Astrocyte of the spinal cord (primary cell): Measurements from ENCODE around the gene SRRM5.

Source experiments
- DNase-seq: peaks from one replicate; pipeline ENCODE4 v3.0.0; 2011; ENCODE audit warnings: low read depth, low spot score
- H3K4me3 ChIP-seq: 2 replicates; pipeline ENCODE4 v1.5.1; 2011; ENCODE audit warnings: low read depth, mild to moderate bottlenecking, low read length, moderate library complexity
- in situ Hi-C: cut with HindIII; loops from 2 replicates; pipeline ENCODE4 v1.10.0; 2017; ENCODE audit warnings: low sequenced_read_pairs
- TF ChIP-seq, protein P1 (sequence below): IDR thresholded peaks from 2 replicates; pipeline ENCODE4 v1.5.1; 2012; ENCODE audit warnings: low read depth, mild to moderate bottlenecking, low read length, inconsistent platforms

The SRRM5 gene, protein sequence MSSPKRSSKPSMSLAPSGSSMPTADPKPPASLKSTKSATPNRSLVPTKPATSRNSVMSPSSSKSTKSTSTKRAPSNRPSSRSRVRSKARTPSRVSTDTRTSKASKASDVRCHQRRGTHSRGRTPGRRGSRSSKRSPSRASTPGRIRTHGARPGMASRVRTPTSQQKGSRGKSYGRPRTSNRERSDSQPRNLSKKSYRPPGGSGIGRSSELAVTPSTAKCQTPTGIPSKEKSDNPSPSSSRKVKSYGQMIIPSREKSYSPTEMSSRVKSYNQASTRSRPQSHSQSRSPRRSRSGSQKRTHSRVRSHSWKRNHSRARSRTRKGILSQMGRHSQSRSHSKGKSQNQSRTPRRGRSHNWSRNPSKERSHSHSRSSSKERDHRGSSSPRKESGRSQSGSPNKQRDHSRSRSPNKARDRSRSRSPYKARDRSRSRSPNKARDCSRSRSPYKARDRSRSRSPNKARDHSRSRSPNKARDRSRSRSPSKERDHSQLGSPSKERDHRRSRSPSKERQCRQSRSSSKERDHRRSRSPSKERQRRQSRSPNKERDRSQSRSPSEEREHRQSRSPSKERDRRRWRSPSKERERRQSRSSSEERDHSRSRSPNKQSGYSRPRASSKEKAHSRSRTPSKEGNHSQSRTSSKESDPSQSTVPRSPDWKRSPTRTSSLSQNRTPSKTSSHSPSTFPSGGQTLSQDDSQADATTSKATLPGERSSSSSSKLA

DNA sequence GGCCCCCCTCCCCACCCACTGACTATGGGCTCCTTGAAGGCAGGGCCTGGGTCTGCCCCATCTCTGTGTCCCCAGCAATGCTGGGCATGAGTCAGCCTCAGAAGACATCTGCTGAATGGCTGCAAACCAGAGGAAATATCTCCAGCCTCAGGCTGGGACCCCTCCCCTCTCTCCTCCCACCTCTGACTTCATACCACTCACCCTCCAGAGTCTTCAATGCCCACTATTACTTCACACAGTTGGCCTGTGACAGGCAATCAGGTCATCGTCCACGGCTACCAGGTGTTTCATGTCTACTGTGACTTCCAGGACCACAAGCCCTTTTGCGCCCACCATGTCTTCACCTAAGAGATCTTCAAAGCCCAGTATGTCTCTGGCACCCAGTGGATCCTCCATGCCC is at the start of gene SRRM5:
TSS of gene SRRM5 (plus strand) at position 301 of the 400 bp plus-strand sequence. CDS start at position 335, 34 bp downstream.
- DNase-seq, result no peak
- in situ Hi-C loops, result no loop called here
- TF ChIP-seq, protein P1, sequence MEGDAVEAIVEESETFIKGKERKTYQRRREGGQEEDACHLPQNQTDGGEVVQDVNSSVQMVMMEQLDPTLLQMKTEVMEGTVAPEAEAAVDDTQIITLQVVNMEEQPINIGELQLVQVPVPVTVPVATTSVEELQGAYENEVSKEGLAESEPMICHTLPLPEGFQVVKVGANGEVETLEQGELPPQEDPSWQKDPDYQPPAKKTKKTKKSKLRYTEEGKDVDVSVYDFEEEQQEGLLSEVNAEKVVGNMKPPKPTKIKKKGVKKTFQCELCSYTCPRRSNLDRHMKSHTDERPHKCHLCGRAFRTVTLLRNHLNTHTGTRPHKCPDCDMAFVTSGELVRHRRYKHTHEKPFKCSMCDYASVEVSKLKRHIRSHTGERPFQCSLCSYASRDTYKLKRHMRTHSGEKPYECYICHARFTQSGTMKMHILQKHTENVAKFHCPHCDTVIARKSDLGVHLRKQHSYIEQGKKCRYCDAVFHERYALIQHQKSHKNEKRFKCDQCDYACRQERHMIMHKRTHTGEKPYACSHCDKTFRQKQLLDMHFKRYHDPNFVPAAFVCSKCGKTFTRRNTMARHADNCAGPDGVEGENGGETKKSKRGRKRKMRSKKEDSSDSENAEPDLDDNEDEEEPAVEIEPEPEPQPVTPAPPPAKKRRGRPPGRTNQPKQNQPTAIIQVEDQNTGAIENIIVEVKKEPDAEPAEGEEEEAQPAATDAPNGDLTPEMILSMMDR, result no peak
- no peak within 1 kb of the TSS for H3K4me3 ChIP-seq

DNA sequence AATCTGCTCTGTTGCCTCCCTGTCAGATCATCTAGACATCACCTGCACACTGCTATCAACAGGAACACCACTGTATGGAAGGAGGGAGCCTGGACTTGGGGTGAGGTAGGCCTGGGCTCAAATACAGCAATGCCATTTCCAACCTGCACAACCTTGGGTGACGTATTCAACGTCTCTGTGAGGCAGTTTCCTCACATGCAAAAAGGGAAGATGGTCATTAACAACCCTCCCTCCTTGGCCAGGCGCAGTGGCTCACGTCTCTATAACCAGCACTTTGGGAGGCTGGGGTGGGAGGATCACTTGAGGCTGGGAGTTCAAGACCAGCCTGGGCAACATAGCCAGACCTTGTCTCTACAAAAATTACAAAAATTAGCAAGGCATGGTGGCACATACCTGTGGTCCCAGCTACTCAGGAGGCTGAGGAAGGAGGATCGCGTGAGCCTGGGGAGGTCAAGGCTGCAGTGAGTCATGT is 49.6 kb upstream of the SRRM5 start:
- DNase-seq, result no peak
- in situ Hi-C loops, result no loop called here
- H3K4me3 ChIP-seq, result no peak overlapping the region
- TF ChIP-seq, protein P1, result no peak

DNA sequence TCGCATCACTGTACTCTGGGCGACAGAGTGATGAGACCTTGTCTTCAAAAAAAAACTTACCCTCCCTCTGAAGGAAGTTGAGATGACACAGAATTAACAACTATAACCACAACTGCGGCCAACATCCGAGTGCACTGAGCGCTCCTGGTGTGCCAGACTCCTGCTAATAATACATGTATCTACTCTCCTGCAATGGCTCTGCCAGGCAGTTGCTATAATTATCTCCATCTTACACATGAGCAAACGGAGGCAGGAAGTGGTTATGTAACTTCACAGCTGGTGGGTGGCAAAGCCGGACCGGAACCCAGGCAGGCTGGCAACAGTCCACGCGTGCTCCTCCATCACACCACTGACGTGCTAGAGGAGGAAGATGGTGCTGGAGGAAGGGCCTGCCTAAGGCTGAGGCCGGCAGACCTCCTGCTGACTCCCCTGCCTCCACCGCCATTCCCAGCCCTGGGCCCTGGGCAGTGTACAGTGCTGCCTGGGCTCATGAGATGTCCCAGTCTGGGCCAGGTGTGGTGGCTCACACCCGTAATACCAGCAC is 49.1 kb upstream of the SRRM5 start:
- TF ChIP-seq, protein P1, result no peak
- in situ Hi-C loops, result no loop called here
- peak; percentile 91 for DNase-seq
- no peak overlapping the region for H3K4me3 ChIP-seq

DNA sequence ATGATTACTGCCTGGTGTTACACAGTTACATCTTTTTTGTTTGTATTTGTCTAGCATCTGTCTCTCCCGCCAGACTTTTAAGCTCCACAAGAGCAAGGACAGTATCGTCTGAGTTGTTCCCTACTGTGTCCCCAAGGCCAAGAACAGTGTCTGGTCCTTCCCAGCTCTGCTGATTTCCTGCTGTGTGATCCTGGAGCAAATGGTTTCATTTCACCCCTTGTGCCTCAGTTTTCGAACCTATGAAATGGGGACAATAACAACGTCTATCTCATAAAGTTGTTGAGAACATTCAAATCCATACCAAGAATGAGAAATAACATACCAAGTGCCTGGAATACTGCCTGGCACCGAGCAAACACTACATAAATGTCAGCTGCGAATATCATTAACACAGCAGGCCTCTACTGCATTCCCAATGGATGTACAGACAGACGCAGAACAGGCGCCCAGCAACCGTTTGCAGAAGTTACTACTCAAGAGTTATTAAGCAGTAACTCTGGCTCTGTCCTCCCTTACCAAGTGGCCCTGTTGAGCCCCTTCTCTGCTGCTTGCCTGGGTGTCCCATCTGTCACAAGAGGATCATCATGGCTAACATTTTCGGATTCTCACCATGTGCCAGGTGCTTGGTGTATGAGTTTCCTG is 48.0 kb upstream of the SRRM5 start:
- DNase-seq, result no peak
- in situ Hi-C loops, result no loop called here
- TF ChIP-seq, protein P1, result no peak

DNA sequence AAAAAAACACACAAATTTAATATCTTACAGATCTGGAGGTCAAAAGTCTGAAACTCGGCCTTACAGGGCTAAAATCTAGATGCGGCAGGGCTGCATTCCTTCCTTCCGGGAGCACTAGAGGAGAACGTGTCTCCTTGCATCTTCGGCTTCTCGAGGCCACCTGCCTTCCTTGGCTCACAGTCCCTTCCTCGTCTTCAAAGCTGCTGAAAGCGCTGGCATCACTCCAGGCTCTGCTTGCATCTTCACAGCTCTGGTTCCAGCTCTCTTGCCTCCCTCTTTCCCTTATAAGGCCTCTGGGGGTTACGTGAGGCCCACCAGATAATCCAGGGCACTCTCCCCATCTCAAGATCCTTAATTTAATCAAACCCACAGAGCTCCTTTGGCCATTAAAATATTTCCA is 47.1 kb upstream of the SRRM5 start:
- in situ Hi-C loops, result no loop called here
- DNase-seq, result no peak
- no peak overlapping the region for H3K4me3 ChIP-seq
- TF ChIP-seq, protein P1, result no peak

More for the DNA sequence above, 48.0 kb upstream of the SRRM5 start:
- no peak overlapping the region for H3K4me3 ChIP-seq

DNA sequence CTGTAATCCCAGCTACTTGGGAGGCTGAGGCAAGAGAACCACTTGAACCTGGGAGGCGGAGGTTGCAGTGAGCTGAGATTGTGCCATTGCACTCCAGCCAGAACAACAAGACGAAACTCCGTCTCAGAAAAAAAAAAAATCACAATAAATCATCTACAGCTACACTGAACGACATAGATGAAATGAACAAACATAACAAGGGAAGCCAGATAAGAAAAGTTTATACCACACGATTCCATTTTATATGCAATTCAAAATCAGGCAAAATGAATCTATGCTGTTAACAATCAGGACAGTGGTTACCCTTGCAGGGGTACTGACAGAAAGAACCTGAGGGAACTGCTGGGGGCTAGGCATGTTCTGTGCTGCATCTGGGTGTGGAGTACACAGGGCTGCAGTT is 42.2 kb upstream of the SRRM5 start:
- DNase-seq, result no peak
- in situ Hi-C loops, result no loop called here
- no peak overlapping the region for H3K4me3 ChIP-seq
- TF ChIP-seq, protein P1, result no peak
